VCaP (cell line): ENCODE measurements around the gene NKAPD1.
"Not testable (repeated sequence)": the region's sequence is repeated elsewhere in the genome, so short reads cannot be mapped to it uniquely, and the experiment has no call there.

Experiments
- H3K27ac ChIP-seq: fragments of 450-650 bp; 2 replicates; pipeline ENCODE4 v1.5.1; 2017
- TF ChIP-seq, protein P1 (sequence below): fragments of 450-650 bp; conservative IDR thresholded peaks from 2 replicates; pipeline ENCODE4 v1.5.1; 2017; ENCODE audit warnings: mild to moderate bottlenecking, moderate library complexity

NKAPD1 gene

DNA sequence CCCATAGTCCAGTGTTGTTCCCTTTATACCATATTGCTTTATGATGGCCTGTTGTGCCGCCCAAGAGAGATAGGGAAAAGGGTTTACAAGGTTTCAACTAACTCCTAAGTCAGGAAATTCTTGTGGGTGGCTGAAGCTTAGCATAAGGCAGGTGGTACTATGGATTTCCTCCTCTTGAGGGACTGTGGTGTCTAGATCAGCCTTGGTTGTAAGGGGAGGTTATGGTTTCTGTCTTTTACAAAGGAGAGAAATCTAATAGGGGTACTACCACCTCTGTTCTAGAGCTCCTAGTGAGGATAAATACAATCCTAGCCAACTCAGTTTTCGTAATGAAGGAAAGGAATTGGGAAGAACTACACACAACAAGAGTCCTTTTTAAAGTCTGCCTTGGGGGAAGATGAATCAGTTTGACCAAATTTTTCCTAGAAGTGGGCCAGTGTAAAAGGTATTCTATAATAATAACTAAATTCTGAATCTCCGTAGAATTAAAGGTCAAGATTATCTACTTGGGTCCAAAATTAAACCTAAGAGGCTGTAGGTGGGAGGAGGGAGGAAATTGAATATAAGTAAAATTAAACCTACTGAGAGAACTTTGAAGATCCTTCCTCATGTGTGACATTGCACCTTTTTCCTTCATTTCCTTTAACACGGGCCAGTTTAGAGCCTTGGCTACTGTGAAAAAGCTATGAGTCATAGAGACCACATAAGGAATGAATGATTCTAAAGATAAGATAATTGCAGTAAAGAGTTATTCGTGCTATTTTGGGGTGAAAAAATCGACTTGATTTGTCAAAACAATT, 31.7 kb upstream of the NKAPD1 start:
- no peak overlapping the region for H3K27ac ChIP-seq
- TF ChIP-seq, protein P1, sequence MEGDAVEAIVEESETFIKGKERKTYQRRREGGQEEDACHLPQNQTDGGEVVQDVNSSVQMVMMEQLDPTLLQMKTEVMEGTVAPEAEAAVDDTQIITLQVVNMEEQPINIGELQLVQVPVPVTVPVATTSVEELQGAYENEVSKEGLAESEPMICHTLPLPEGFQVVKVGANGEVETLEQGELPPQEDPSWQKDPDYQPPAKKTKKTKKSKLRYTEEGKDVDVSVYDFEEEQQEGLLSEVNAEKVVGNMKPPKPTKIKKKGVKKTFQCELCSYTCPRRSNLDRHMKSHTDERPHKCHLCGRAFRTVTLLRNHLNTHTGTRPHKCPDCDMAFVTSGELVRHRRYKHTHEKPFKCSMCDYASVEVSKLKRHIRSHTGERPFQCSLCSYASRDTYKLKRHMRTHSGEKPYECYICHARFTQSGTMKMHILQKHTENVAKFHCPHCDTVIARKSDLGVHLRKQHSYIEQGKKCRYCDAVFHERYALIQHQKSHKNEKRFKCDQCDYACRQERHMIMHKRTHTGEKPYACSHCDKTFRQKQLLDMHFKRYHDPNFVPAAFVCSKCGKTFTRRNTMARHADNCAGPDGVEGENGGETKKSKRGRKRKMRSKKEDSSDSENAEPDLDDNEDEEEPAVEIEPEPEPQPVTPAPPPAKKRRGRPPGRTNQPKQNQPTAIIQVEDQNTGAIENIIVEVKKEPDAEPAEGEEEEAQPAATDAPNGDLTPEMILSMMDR = no peak

DNA sequence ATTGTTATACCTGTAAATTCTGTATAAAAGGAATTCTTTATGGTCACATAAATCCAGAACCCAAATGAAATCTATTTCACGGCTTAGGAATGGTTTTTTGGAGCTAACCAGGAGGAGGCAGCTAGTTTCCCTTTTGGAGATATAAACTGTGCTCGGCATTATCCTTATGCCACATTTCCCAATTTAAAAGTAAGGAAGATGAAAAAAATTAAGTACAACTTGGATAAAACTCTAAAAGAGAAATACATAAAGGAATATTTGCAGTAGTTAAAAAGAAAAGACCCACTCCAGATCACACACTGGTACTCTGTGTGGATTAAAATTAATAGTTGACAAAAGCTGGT, 31.2 kb upstream of the NKAPD1 start:
- H3K27ac ChIP-seq = no peak overlapping the region
- TF ChIP-seq, protein P1 = no peak

DNA sequence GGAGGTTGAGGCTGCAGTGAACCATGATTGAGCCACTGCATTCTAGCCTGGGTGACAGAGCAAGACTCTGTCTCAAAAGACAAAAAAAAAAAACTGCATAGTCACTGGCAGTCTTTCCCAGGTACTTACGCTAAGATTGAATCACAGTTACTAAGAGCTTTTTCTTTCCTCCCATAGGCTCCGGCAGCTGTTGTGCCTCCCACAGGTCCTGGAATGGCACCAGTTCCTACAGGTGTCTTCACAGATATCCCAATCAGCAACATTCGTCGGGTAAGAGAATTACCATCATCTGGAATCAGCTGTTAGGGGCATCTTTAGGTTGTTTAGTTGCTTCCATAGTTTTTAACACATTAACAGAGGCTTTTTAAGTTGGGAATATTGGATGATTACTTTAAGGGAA, 29.1 kb upstream of the NKAPD1 start:
- TF ChIP-seq, protein P1 = no peak
- no peak overlapping the region for H3K27ac ChIP-seq

DNA sequence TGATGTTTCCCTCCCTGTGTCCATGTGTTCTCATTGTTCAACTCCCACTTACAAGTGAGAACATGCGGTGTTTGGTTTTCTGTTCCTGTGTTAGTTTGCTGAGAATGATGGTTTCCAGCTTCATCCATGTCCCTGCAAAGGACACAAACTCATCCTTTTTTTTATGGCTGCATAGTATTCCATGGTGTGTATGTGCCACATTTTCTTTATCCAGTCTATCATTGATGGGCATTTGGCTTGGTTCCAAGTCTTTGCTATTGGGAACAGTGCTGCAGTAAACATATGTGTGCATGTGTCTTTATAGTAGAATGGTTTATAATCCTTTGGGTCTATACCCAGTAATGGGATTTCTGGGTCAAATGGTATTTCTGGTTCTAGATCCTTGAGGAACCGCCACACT, 27.5 kb upstream of the NKAPD1 start:
- not testable (repeated sequence) for H3K27ac ChIP-seq

DNA sequence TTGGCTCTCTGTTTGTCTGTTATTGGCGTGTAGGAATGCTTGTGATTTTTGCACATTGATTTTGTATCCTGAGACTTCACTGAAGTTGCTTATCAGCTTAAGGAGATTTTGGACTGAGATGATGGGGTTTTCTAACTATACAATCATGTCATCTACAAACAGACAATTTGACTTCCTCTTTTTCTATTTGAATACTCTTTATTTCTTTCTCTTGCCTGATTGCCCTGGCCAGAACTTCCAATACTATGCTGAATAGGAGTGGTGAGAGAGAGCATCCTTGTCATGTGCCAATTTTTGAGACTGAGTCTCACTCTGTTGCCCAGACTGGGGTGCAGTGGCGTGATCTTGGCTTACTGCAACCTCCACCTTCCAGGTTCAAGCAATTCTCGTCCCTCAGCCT, 25.8 kb upstream of the NKAPD1 start:
- H3K27ac ChIP-seq = not testable (repeated sequence)

- no peak overlapping the region for H3K27ac ChIP-seq
- TF ChIP-seq, protein P1 = no peak
These were observed 24.3 kb upstream of the NKAPD1 start for GRCh38 chr11:112049777-112050176.

GRCh38 chr11:112050721-112051120, 23.4 kb upstream of the NKAPD1 start:
- TF ChIP-seq, protein P1 = no peak
- no peak overlapping the region for H3K27ac ChIP-seq

- TF ChIP-seq, protein P1 = no peak
- no peak overlapping the region for H3K27ac ChIP-seq
These were observed 22.3 kb upstream of the NKAPD1 start for GRCh38 chr11:112051768-112052167.

DNA sequence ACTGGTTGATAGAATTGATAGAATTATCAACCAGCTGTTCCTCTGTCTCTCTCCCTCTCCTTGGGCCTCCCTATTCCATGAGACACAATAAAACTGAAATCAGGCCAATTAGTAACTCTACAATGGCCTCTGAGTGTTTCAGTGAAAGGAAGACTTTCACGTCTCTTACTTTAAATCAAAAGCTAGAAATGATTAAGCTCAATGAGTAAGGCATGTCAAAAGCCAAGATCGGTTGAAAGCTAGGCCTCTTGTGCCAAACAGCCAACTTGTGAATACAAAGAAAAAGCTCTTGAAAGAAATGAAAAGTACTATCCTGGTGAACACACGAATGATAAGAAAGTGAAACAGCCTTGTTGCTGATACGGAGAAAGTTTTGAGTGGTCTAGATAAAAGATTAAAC, 16.9 kb upstream of the NKAPD1 start:
- TF ChIP-seq, protein P1 = no peak
- no peak overlapping the region for H3K27ac ChIP-seq
